HEK293 (cell line): ENCODE measurements around the gene SH3PXD2B.
A peak's percentile ranks its signal among the peaks of the same experiment; 100 is the strongest.

Experiments used
- BCL11B ChIP-seq: fragments of 450-650 bp; formaldehyde crosslinking; IDR thresholded peaks from 2 replicates; pipeline ENCODE4 v1.5.1; 2016; ENCODE audit warnings: low read depth, missing biosample characterization, missing genetic modification characterization
- BCL6B ChIP-seq: fragments of 450-650 bp; formaldehyde crosslinking; IDR thresholded peaks from 2 replicates; pipeline ENCODE4 v1.5.1; 2017; ENCODE audit warnings: missing biosample characterization, missing genetic modification characterization
- FEZF1 ChIP-seq: fragments of 450-650 bp; formaldehyde crosslinking; IDR thresholded peaks from 2 replicates; pipeline ENCODE4 v1.5.1; 2016; ENCODE audit warnings: missing biosample characterization, missing genetic modification characterization
- GLIS1 ChIP-seq: fragments of 450-650 bp; formaldehyde crosslinking; IDR thresholded peaks from 2 replicates; pipeline ENCODE4 v1.5.1; 2016; ENCODE audit warnings: missing biosample characterization, missing genetic modification characterization
- KLF9 ChIP-seq: fragments of 450-650 bp; formaldehyde crosslinking; IDR thresholded peaks from 2 replicates; pipeline ENCODE4 v1.5.1; 2016; ENCODE audit warnings: missing biosample characterization, missing genetic modification characterization, low read depth
- MZF1 ChIP-seq: fragments of 450-650 bp; formaldehyde crosslinking; IDR thresholded peaks from 2 replicates; pipeline ENCODE4 v1.5.1; 2017; ENCODE audit warnings: missing biosample characterization, missing genetic modification characterization, borderline replicate concordance
- PBX3 ChIP-seq: sonication (generic); formaldehyde crosslinking; IDR thresholded peaks from 2 replicates; pipeline ENCODE4 v1.8.1; 2022; ENCODE audit warnings: mild to moderate bottlenecking, moderate library complexity, missing genetic modification reagents
- PRDM10 ChIP-seq: fragments of 450-650 bp; formaldehyde crosslinking; IDR thresholded peaks from 2 replicates; pipeline ENCODE4 v1.5.1; 2016; ENCODE audit warnings: missing biosample characterization, missing genetic modification characterization
- SALL2 ChIP-seq: fragments of 450-650 bp; formaldehyde crosslinking; IDR thresholded peaks from 2 replicates; pipeline ENCODE4 v1.5.0; 2017; ENCODE audit warnings: missing biosample characterization, mild to moderate bottlenecking, missing genetic modification characterization, borderline replicate concordance
- YY1 ChIP-seq: fragments of 450-650 bp; formaldehyde crosslinking; IDR thresholded peaks from 2 replicates; pipeline ENCODE4 v1.5.1; 2018; ENCODE audit warnings: missing biosample characterization, missing genetic modification characterization
- ZFP37 ChIP-seq: fragments of 450-650 bp; formaldehyde crosslinking; IDR thresholded peaks from 2 replicates; pipeline ENCODE4 v1.5.1; 2016; ENCODE audit warnings: missing biosample characterization, missing genetic modification characterization
- ZNF174 ChIP-seq: fragments of 450-650 bp; formaldehyde crosslinking; IDR thresholded peaks from 2 replicates; pipeline ENCODE4 v1.5.0; 2017; ENCODE audit warnings: missing biosample characterization, mild to moderate bottlenecking, missing genetic modification characterization
- ZNF335 ChIP-seq: fragments of 450-650 bp; formaldehyde crosslinking; conservative IDR thresholded peaks from 2 replicates; pipeline ENCODE4 v1.5.1; 2016; ENCODE audit warnings: missing biosample characterization, missing genetic modification characterization
- ZNF391 ChIP-seq: fragments of 450-650 bp; formaldehyde crosslinking; IDR thresholded peaks from 2 replicates; pipeline ENCODE4 v1.5.1; 2016; ENCODE audit warnings: low read depth, missing biosample characterization, missing genetic modification characterization, borderline replicate concordance
- ZNF513 ChIP-seq: fragments of 450-650 bp; IDR thresholded peaks from 2 replicates; pipeline ENCODE4 v1.5.1; 2018; ENCODE audit warnings: missing biosample characterization, missing genetic modification characterization
- ZNF521 ChIP-seq: fragments of 450-650 bp; formaldehyde crosslinking; IDR thresholded peaks from 2 replicates; pipeline ENCODE4 v1.5.1; 2017; ENCODE audit warnings: missing biosample characterization, mild to moderate bottlenecking, missing genetic modification characterization
- ZNF549 ChIP-seq: fragments of 450-650 bp; IDR thresholded peaks from 2 replicates; pipeline ENCODE4 v1.5.1; 2018; ENCODE audit warnings: missing biosample characterization, missing genetic modification characterization, mild to moderate bottlenecking, inconsistent platforms, moderate library complexity
- ZNF560 ChIP-seq: fragments of 450-650 bp; formaldehyde crosslinking; IDR thresholded peaks from 2 replicates; pipeline ENCODE4 v1.5.1; 2017; ENCODE audit warnings: missing biosample characterization, missing genetic modification characterization, borderline replicate concordance
- ZNF585B ChIP-seq: fragments of 450-650 bp; formaldehyde crosslinking; IDR thresholded peaks from 2 replicates; pipeline ENCODE4 v1.5.1; 2016; ENCODE audit warnings: missing biosample characterization, missing genetic modification characterization
- ZNF626 ChIP-seq: fragments of 450-650 bp; sonication (Bioruptor Pico); formaldehyde crosslinking; IDR thresholded peaks from 2 replicates; pipeline ENCODE4 v1.5.1; 2018; ENCODE audit warnings: missing biosample characterization, missing genetic modification characterization, inconsistent platforms
- ZNF658 ChIP-seq: fragments of 450-650 bp; formaldehyde crosslinking; IDR thresholded peaks from 2 replicates; pipeline ENCODE4; 2016; ENCODE audit warnings: missing biosample characterization, missing genetic modification characterization
- ZNF692 ChIP-seq: fragments of 450-650 bp; formaldehyde crosslinking; IDR thresholded peaks from 2 replicates; pipeline ENCODE4 v1.5.1; 2016; ENCODE audit warnings: missing biosample characterization, missing genetic modification characterization
- ZNF785 ChIP-seq: fragments of 450-650 bp; formaldehyde crosslinking; IDR thresholded peaks from 2 replicates; pipeline ENCODE4 v1.5.1; 2016; ENCODE audit warnings: missing biosample characterization, missing genetic modification characterization
- ZNF843 ChIP-seq: fragments of 450-650 bp; formaldehyde crosslinking; IDR thresholded peaks from 2 replicates; pipeline ENCODE4 v1.5.1; 2016; ENCODE audit warnings: missing biosample characterization, missing genetic modification characterization
- ZSCAN16 ChIP-seq: fragments of 450-650 bp; formaldehyde crosslinking; IDR thresholded peaks from 2 replicates; pipeline ENCODE4 v1.5.1; 2016; ENCODE audit warnings: missing biosample characterization, missing genetic modification characterization
- TF ChIP-seq, protein P1 (sequence below): fragments of 450-650 bp; IDR thresholded peaks from 2 replicates; pipeline ENCODE4 v1.5.1; 2018; ENCODE audit warnings: missing biosample characterization, mild to moderate bottlenecking, missing genetic modification characterization

Gene SH3PXD2B

DNA sequence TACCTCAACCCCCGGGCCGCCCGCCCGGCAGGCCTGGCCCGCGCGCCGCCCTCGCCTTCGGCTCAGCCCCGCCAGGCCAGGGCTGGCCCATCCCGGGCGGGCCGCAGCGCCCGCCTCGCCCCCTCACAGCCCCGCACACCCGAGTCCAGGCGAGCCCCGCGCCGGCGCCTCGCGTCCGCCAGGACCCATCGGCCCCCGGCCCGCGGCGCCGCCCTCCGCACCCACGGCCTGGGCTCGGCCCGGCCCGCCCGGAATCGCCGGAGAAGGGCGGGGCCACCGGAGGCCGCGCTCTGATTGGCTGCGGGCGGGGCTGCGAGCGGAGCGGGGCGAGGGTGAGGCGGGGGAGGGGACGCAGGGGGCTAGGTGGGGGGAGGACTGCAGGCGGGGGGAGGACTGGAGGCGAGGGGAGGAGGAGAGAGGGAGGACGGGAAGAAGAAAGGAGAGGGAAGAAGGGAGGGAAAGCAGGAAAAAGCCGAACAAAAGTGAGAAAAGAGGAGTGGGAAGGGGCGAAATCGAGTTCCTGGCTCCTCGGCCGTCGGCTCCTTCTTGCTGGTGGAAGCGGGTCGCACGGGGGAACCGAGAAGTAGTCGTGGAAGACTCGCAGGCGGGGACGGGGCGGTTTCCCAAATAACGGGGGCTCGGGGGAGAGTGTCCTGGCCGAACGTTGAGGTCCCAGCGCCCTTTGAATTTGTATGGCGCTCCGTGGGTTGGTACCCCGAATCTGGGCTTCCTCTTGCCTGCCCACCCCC, 170.3 kb downstream of the SH3PXD2B start (continued):
- no peak for TF ChIP-seq MZF1 (tag by site-specific recombination)
- no peak for TF ChIP-seq ZNF585B (tag by site-specific recombination)
- TF ChIP-seq, protein P1, sequence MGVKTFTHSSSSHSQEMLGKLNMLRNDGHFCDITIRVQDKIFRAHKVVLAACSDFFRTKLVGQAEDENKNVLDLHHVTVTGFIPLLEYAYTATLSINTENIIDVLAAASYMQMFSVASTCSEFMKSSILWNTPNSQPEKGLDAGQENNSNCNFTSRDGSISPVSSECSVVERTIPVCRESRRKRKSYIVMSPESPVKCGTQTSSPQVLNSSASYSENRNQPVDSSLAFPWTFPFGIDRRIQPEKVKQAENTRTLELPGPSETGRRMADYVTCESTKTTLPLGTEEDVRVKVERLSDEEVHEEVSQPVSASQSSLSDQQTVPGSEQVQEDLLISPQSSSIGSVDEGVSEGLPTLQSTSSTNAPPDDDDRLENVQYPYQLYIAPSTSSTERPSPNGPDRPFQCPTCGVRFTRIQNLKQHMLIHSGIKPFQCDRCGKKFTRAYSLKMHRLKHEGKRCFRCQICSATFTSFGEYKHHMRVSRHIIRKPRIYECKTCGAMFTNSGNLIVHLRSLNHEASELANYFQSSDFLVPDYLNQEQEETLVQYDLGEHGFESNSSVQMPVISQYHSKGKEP (tag by site-specific recombination), result no peak
- TF ChIP-seq ZNF513 (tag by site-specific recombination), result no peak
- 0 out of 2 replicates have a peak, but pooled peaks have one; percentile 40 for TF ChIP-seq PBX3
- TF ChIP-seq ZNF658 (tag by site-specific recombination), result no peak
- no peak for TF ChIP-seq ZNF785 (tag by site-specific recombination)
- no peak for TF ChIP-seq ZNF843 (tag by site-specific recombination)
- TF ChIP-seq ZNF692 (tag by site-specific recombination), result 0 out of 2 replicates have a peak, but pooled peaks have one; percentile 19
- no peak for TF ChIP-seq BCL6B
- TF ChIP-seq ZNF626 (tag by site-specific recombination), result no peak
- peak; percentile 91 for TF ChIP-seq PRDM10 (tag by site-specific recombination)
- no peak for TF ChIP-seq ZNF560 (tag by site-specific recombination)
- peak; percentile 24; the same call in 1 of the 2 replicates for TF ChIP-seq GLIS1
- TF ChIP-seq KLF9 (tag by site-specific recombination), result peak; percentile 46
- TF ChIP-seq ZNF549, result no peak
- TF ChIP-seq SALL2, result no peak
- TF ChIP-seq YY1, result no peak
- TF ChIP-seq ZSCAN16 (tag by site-specific recombination), result no peak
- no peak for TF ChIP-seq FEZF1
- peak; percentile 80; the same call in 1 of the 2 replicates for TF ChIP-seq ZNF391
- no peak for TF ChIP-seq ZNF174
- TF ChIP-seq ZNF335 (tag by site-specific recombination), result no peak
- no peak for TF ChIP-seq ZNF521 (tag by site-specific recombination)
- TF ChIP-seq BCL11B (tag by site-specific recombination), result 0 out of 2 replicates have a peak, but pooled peaks have one; percentile 37
- TF ChIP-seq ZFP37 (tag by site-specific recombination), result no peak
